PFSK-1 (cell line): Measurements from ENCODE around the gene SND1.

Experiments
- FOXP2 ChIP-seq: optimal IDR thresholded peaks from 2 replicates; pipeline ENCODE3; 2011; ENCODE audit warnings: borderline replicate concordance, control low read depth, inconsistent platforms; ENCODE audit not compliant: insufficient read depth; ENCODE audit errors: extremely low read length, extremely low read depth
- POLR2AphosphoS5 ChIP-seq: IDR thresholded peaks from 2 replicates; pipeline ENCODE4 v1.6.1; 2012; ENCODE audit warnings: low read depth, mild to moderate bottlenecking, control low read depth, low read length, moderate library complexity
- SIN3A ChIP-seq: IDR thresholded peaks from 2 replicates; pipeline ENCODE4 v1.6.1; 2012; ENCODE audit warnings: mild to moderate bottlenecking, low read length, moderate library complexity, borderline replicate concordance; ENCODE audit not compliant: insufficient read depth
- TAF1 ChIP-seq: IDR thresholded peaks from 2 replicates; pipeline ENCODE4 v1.6.1; 2012; ENCODE audit warnings: low read length, control low read depth, borderline replicate concordance; ENCODE audit not compliant: insufficient read depth
- TF ChIP-seq, protein P1 (sequence below), 2 experiments: IDR thresholded peaks; 2 replicates each; pipeline versions ENCODE4 v1.6.1 to v1.8.0; 2011 to 2012; ENCODE audit warnings: low read depth in 2 of 2, low read length in 2 of 2, control low read depth in 1 of 2, inconsistent platforms in 1 of 2, mild to moderate bottlenecking in 1 of 2, moderate library complexity in 1 of 2; ENCODE audit not compliant: insufficient read depth in 1 of 2

Gene SND1

DNA sequence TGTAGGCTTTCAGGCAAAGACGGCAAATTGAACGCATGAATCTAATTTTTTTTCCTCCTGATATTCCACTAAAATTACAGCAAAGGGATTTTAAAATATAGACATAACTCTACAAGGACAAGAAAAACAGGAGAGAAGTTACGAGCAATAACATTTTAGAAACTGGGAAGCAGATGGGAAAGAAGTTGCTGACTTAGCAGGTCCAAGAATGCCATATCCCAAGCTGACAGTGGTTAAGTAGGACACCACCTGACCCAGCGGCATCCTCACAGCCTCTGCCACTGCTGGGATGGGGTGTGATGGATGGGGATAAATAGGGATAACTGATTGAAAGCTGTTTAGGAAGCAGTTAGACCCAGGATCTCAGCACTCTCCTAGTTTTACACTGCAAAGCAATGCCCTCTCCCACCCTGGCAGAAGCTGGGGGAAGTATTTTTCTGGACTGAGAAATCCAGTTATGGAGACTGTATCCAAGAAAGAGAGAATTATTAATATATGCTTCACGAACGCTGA lies 489.7 kb downstream of the SND1 start:
- TF ChIP-seq TAF1 (no peak), SIN3A (no peak), POLR2AphosphoS5 (no peak), FOXP2 (no peak)
- TF ChIP-seq, protein P1, sequence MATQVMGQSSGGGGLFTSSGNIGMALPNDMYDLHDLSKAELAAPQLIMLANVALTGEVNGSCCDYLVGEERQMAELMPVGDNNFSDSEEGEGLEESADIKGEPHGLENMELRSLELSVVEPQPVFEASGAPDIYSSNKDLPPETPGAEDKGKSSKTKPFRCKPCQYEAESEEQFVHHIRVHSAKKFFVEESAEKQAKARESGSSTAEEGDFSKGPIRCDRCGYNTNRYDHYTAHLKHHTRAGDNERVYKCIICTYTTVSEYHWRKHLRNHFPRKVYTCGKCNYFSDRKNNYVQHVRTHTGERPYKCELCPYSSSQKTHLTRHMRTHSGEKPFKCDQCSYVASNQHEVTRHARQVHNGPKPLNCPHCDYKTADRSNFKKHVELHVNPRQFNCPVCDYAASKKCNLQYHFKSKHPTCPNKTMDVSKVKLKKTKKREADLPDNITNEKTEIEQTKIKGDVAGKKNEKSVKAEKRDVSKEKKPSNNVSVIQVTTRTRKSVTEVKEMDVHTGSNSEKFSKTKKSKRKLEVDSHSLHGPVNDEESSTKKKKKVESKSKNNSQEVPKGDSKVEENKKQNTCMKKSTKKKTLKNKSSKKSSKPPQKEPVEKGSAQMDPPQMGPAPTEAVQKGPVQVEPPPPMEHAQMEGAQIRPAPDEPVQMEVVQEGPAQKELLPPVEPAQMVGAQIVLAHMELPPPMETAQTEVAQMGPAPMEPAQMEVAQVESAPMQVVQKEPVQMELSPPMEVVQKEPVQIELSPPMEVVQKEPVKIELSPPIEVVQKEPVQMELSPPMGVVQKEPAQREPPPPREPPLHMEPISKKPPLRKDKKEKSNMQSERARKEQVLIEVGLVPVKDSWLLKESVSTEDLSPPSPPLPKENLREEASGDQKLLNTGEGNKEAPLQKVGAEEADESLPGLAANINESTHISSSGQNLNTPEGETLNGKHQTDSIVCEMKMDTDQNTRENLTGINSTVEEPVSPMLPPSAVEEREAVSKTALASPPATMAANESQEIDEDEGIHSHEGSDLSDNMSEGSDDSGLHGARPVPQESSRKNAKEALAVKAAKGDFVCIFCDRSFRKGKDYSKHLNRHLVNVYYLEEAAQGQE (IDR thresholded peaks at IDR 0.05; ENCODE audit: insufficient read depth in 1 of 2, low read depth in 2 of 2, low read length in 2 of 2) = no peak
